COLO668 (cell line): ENCODE measurements around the gene P3H1.
"Not testable (repeated sequence)": the region's sequence is repeated elsewhere in the genome, so short reads cannot be mapped to it uniquely, and the experiment has no call there.

ENCODE experiments used
- DNase-seq: peaks from one replicate; lab custom pipeline; 2025; ENCODE audit not compliant: unreplicated experiment; lab: John Stamatoyannopoulos, UW

The P3H1 gene

GRCh38 chr1:42766741-42767509, at the start of gene P3H1, which contains the start of gene C1orf50:
Gene P3H1, minus strand, starts transcription at chr1:42767028. Its CDS starts 57 bp downstream, at chr1:42766971.
Gene C1orf50, plus strand, starts transcription at chr1:42767249. Its CDS starts 63 bp downstream, at chr1:42767312.
- peak; percentile 100 for DNase-seq

- DNase-seq = peak; percentile 52
Measured at GRCh38 chr1:42815941-42816584, 49.2 kb upstream of the P3H1 start.

- DNase-seq = not testable (repeated sequence)
Measured at GRCh38 chr1:42814815-42815214, 48.0 kb upstream of the P3H1 start.

GRCh38 chr1:42807056-42807668, 40.3 kb upstream of the P3H1 start:
- no peak for DNase-seq

- no peak for DNase-seq
Measured at GRCh38 chr1:42806593-42806992, 39.8 kb upstream of the P3H1 start.

- no peak for DNase-seq
Measured at GRCh38 chr1:42806171-42806570, 39.3 kb upstream of the P3H1 start.

GRCh38 chr1:42801832-42802473, 35.1 kb upstream of the P3H1 start:
- no peak for DNase-seq

- no peak for DNase-seq
Measured at GRCh38 chr1:42797979-42798378, 31.2 kb upstream of the P3H1 start.

GRCh38 chr1:42797414-42797813, 30.6 kb upstream of the P3H1 start:
- DNase-seq = no peak

- DNase-seq = no peak
Measured at GRCh38 chr1:42793824-42794223, 27.0 kb upstream of the P3H1 start.

GRCh38 chr1:42788021-42788420, 21.2 kb upstream of the P3H1 start:
- DNase-seq = no peak

- no peak for DNase-seq
Measured at GRCh38 chr1:42786097-42786496, 19.3 kb upstream of the P3H1 start.

GRCh38 chr1:42784946-42785693, 18.3 kb upstream of the P3H1 start, which contains the start of gene TMEM269:
Gene TMEM269, plus strand, starts transcription at chr1:42784991. Its CDS starts 4,903 bp downstream, at chr1:42789894.
- no peak for DNase-seq

- no peak for DNase-seq
Measured at GRCh38 chr1:42784547-42784945, 17.7 kb upstream of the P3H1 start.

- no peak for DNase-seq
Measured at GRCh38 chr1:42783092-42783491, 16.3 kb upstream of the P3H1 start.

GRCh38 chr1:42780176-42780575, 13.3 kb upstream of the P3H1 start:
- DNase-seq = no peak

- no peak for DNase-seq
Measured at GRCh38 chr1:42779725-42780124, 12.9 kb upstream of the P3H1 start.

GRCh38 chr1:42777852-42778251, 11.0 kb upstream of the P3H1 start:
- DNase-seq = peak; percentile 48

GRCh38 chr1:42776502-42776901, 9.7 kb upstream of the P3H1 start:
- no peak for DNase-seq

- DNase-seq = no peak
Measured at GRCh38 chr1:42774928-42775526, 8.2 kb upstream of the P3H1 start.
